ENCODE data around the gene DSCAML1. TPM values are rescaled to one million over a fixed set of nuclear protein-coding genes. Genes with fewer than 3 reads are reported as not detected.

The DSCAML1 gene
- total and polyA plus RNA-seq, 12 donors = 0.16 to 1.5 (median 0.57) TPM

GRCh38 chr11:117525866-117526542 lies 271.0 kb downstream of the DSCAML1 start:
- intact Hi-C loops (cut with DNase I) = no loop called here
- DNase-seq = no peak
- TF ChIP-seq CTCF (IDR thresholded peaks at IDR 0.05) = no peak
- H3K27me3 ChIP-seq = peaks cover 0 to 9% (median 0%) of the 10 kb centered on the region in 7 donors
- no peak overlapping the region for H3K4me3 ChIP-seq
- H3K27ac ChIP-seq = no peak overlapping the region
- ATAC-seq = no peak
- no peaks in the 10 kb centered on the region for H3K4me1 ChIP-seq
- peaks cover 0 to 12% (median 0%) of the 10 kb centered on the region in 9 donors for H3K36me3 ChIP-seq
- WGBS, 2 donors = 91 to 92% methylated on average over 10 of the region's 10 CpGs
- no peaks in the 10 kb centered on the region for H3K9me3 ChIP-seq

GRCh38 chr11:117524468-117525183 lies 272.4 kb downstream of the DSCAML1 start:
- Histone ChIP-seq H3K9me3 (no peaks in the 10 kb centered on the region), H3K27me3 (peaks cover 0 to 9% (median 0%) of the 10 kb centered on the region in 7 donors), H3K4me1 (no peaks in the 10 kb centered on the region), H3K27ac (no peak overlapping the region), H3K36me3 (peaks cover 0 to 21% (median 0%) of the 10 kb centered on the region in 9 donors), H3K4me3 (no peak overlapping the region)
- WGBS, 2 donors = 91 to 93% methylated on average over 24 of the region's 24 CpGs
- intact Hi-C loops (cut with DNase I) = no loop called here
- ATAC-seq (no peak), DNase-seq (no peak)
- no peak for TF ChIP-seq CTCF (IDR thresholded peaks at IDR 0.05)

- ATAC-seq = no peak
- no peak for DNase-seq
- intact Hi-C loops (cut with DNase I) = no loop called here
- Histone ChIP-seq H3K27me3 (peaks cover 0 to 9% (median 0%) of the 10 kb centered on the region in 7 donors), H3K9me3 (no peaks in the 10 kb centered on the region), H3K4me1 (no peaks in the 10 kb centered on the region), H3K36me3 (peaks cover 0 to 28% (median 0%) of the 10 kb centered on the region in 9 donors), H3K4me3 (no peak overlapping the region), H3K27ac (no peak overlapping the region)
- TF ChIP-seq CTCF (IDR thresholded peaks at IDR 0.05) = no peak
- 78 to 81% methylated on average over 3 of the region's 3 CpGs for WGBS, 2 donors
Observed at GRCh38 chr11:117523680-117524079, 273.3 kb downstream of the DSCAML1 start.

- intact Hi-C loops (cut with DNase I) = no loop called here
- Histone ChIP-seq H3K4me3 (no peak overlapping the region), H3K27me3 (no peaks in the 10 kb centered on the region), H3K36me3 (peaks cover 0 to 36% (median 0%) of the 10 kb centered on the region in 9 donors), H3K27ac (no peak overlapping the region), H3K4me1 (no peaks in the 10 kb centered on the region), H3K9me3 (no peaks in the 10 kb centered on the region)
- no peak for DNase-seq
- WGBS, 2 donors = 95 to 97% methylated on average over 4 of the region's 4 CpGs
- no peak for ATAC-seq
- TF ChIP-seq CTCF (IDR thresholded peaks at IDR 0.05) = no peak
Observed at GRCh38 chr11:117521974-117522373, 275.0 kb downstream of the DSCAML1 start.

All from heart right ventricle (tissue), 16 donors.